Thymus (tissue), 11 donors: ENCODE data around the gene CDC42. TPM values are rescaled to one million over a fixed set of nuclear protein-coding genes. Genes with fewer than 3 reads are reported as not detected.
A peak's percentile ranks its signal among the peaks of the same experiment; 100 is the strongest.

Source experiments
- DNase-seq, 9 donors: peaks; one replicate each; pipeline ENCODE4 v3.0.0-alpha.2; 2013; ENCODE audit warnings: low spot score in 9 of 9, low read depth in 6 of 9, missing footprints in 1 of 9
- H3K27ac ChIP-seq, 2 donors: one replicate each; pipeline ENCODE4 v1.5.1; 2013; ENCODE audit warnings: control low read depth in 1 of 2, low read depth in 1 of 2, low read length in 1 of 2, mild to moderate bottlenecking in 1 of 2, moderate library complexity in 1 of 2
- H3K27me3 ChIP-seq, 2 donors: one replicate each; pipeline ENCODE4 v1.5.1; 2013; ENCODE audit warnings: low read length in 1 of 2; ENCODE audit not compliant: control insufficient read depth in 2 of 2, insufficient read depth in 1 of 2
- H3K36me3 ChIP-seq, 2 donors: one replicate each; pipeline ENCODE4 v1.5.1; 2013; ENCODE audit warnings: low read length in 1 of 2, mild to moderate bottlenecking in 1 of 2, moderate library complexity in 1 of 2; ENCODE audit not compliant: control insufficient read depth in 2 of 2, insufficient read depth in 2 of 2
- H3K4me1 ChIP-seq, 2 donors: one replicate each; pipeline ENCODE4 v1.5.1; 2013; ENCODE audit warnings: low read length in 2 of 2; ENCODE audit not compliant: control insufficient read depth in 2 of 2, insufficient read depth in 2 of 2
- H3K4me3 ChIP-seq, 2 donors: one replicate each; pipeline ENCODE4 v1.5.1; 2013; ENCODE audit warnings: low read length in 2 of 2, control low read depth in 1 of 2, mild to moderate bottlenecking in 1 of 2
- H3K9me3 ChIP-seq, 2 donors: one replicate each; pipeline ENCODE4 v1.5.1; 2013; ENCODE audit warnings: low read length in 1 of 2, mild to moderate bottlenecking in 1 of 2; ENCODE audit not compliant: control insufficient read depth in 2 of 2, insufficient read depth in 1 of 2
- WGBS: extraction: QIAGEN DNeasy Blood & Tissue Kit; methylation state at CpG from one replicate; pipeline ENCODE4 v1.1.7; 2013; 5-methylcytosine and 5-hydroxymethylcytosine counted together
- polyA plus RNA-seq: library from polyadenylated mRNA; stranded (reverse); fragments of 200-250 nt; gene quantifications from one replicate; pipeline ENCODE4 v1.2.3, GENCODE V29; 2013
- total RNA-seq: library from RNA; stranded (reverse); fragments of 120-200 nt; gene quantifications from one replicate; pipeline ENCODE4 v1.2.4, GENCODE V29; 2013
- donor health status: healthy.

CDC42 gene
- total and polyA plus RNA-seq, 2 donors: 227 to 333 TPM

DNA sequence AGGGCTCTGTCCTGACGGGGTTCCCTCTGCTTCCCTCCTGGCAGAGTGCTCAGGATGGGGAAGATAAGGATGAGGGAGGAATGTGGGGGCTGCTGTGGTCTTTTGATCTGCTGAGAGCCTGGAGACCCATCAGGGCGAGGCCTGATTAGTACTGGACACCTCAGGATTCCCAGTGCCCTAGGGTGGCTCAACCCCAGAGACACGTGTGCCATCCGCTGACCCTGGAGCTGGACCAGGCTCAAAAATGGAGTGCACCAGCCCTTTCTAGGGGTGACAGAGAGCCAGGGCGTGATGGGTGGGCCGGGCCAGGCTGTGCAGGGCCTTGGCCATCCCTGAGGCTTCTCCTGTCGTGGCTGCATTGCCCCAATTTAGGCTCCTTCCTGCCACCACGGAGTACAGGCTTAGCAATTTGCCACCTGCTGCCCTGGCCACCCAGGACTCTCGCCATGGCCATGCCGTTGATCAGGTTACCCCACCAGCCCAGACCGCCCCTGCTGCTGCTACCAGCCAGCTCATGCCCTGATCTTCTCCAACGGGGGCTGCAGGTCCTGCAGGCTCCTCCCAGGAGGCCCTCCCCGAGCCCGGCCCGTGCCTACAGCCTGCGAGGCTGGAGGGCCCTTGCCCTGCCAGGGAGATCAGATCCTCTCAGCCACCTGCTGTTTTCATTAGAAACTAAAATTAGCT, 80.9 kb downstream of the CDC42 start:
- H3K9me3 ChIP-seq: no peaks in the 10 kb centered on the region
- no peak overlapping the region for H3K4me3 ChIP-seq
- peaks cover 0 to 7% of the 10 kb centered on the region in 2 donors for H3K4me1 ChIP-seq
- no peak for DNase-seq
- H3K27me3 ChIP-seq: peaks cover 0 to 39% of the 10 kb centered on the region in 2 donors
- no peaks in the 10 kb centered on the region for H3K36me3 ChIP-seq
- 87% methylated on average over 16 of the region's 16 CpGs for WGBS
- no peak overlapping the region for H3K27ac ChIP-seq

DNA sequence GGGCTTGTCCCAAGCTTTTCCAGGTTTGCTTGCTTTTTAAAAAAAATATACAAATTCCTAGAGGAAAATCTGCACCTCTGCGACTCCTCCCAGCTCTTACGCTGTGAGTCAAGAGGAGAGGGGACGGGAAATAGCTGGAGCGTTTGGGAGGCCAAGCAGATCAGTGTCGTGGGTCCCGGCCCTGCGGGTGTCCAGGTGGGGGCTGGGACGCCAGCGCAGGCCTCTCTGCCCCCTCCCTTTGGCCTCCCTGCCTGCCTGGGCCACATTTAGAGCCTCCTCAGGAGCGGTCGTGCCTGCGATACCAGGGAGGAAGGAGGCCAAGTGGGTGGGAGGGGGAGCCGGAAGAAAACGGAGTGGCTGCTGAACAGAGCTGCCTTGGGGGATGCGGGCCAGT, 81.4 kb downstream of the CDC42 start:
- no peak overlapping the region for H3K4me3 ChIP-seq
- H3K36me3 ChIP-seq: no peaks in the 10 kb centered on the region
- H3K27me3 ChIP-seq: peaks cover 0 to 44% of the 10 kb centered on the region in 2 donors
- H3K27ac ChIP-seq: no peak overlapping the region
- H3K4me1 ChIP-seq: peaks cover 0 to 7% of the 10 kb centered on the region in 2 donors
- 45% methylated on average over 15 of the region's 15 CpGs for WGBS
- DNase-seq: no peak
- H3K9me3 ChIP-seq: no peaks in the 10 kb centered on the region

DNA sequence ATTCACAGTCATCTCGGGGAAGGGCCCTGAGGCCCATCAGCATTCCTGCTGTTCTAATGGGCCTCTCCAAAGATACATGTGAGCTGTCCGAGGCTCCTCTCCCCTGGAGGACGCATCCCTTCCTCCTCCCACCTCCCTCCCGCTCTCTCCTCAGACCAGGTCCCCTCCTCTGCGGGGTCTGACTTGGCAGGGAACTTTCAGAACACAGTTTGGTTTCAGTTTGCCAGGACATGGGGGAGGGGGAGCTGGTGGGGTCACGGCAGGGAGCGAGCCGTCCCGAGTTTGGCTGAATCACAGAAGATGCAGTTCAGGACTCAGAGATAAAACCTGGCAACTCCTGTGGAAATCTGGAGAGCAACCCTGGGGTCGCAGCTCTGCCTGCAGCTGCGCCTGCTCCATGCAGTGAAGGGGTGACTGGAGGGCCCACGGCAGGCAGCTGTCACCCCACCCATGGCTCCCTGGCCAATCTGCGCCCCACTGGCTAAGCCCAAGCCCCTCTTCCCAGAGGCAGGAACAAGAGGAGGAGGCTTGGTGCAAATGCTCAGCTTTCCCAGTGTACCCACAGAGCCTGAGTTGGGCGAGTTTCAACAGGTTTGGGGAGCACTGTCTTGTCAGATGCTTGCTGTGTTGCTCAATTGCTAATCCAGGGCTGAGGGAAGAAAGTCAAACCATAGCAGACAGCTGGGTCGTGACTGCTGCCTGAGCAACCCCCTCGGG, 84.7 kb downstream of the CDC42 start:
- 90% methylated on average over 16 of the region's 16 CpGs for WGBS
- peak in 1 of 9 donors; percentile 13 for DNase-seq
- Histone ChIP-seq H3K36me3 (no peaks in the 10 kb centered on the region), H3K27me3 (peaks cover 15 to 76% of the 10 kb centered on the region in 2 donors), H3K9me3 (no peaks in the 10 kb centered on the region), H3K4me3 (no peak overlapping the region), H3K27ac (peak overlapping the region in 1 of 2 donors; percentile 43), H3K4me1 (peaks cover 0 to 7% of the 10 kb centered on the region in 2 donors)

GRCh38 chr1:22139066-22139594, 86.6 kb downstream of the CDC42 start:
- Histone ChIP-seq H3K27me3 (peaks cover 34 to 74% of the 10 kb centered on the region in 2 donors), H3K9me3 (no peaks in the 10 kb centered on the region), H3K36me3 (no peaks in the 10 kb centered on the region), H3K4me3 (no peak overlapping the region), H3K27ac (no peak overlapping the region), H3K4me1 (peaks cover 0 to 7% of the 10 kb centered on the region in 2 donors)
- WGBS: 92% methylated on average over 15 of the region's 15 CpGs
- DNase-seq: no peak

GRCh38 chr1:22139817-22140216, 87.3 kb downstream of the CDC42 start:
- Histone ChIP-seq H3K4me1 (peaks cover 0 to 7% of the 10 kb centered on the region in 2 donors), H3K4me3 (no peak overlapping the region), H3K27ac (no peak overlapping the region), H3K36me3 (no peaks in the 10 kb centered on the region), H3K9me3 (no peaks in the 10 kb centered on the region), H3K27me3 (peaks cover 41 to 75% of the 10 kb centered on the region in 2 donors)
- 94% methylated on average over 12 of the region's 12 CpGs for WGBS
- DNase-seq: no peak

Other genes starting within 250 kb of the CDC42 start
- gene LDLRAD2, start 240.4 kb upstream of the CDC42 start, total RNA-seq: 0.14 TPM
- gene LDLRAD2, start 240.4 kb upstream of the CDC42 start, polyA plus RNA-seq: 1.9 TPM
- gene HSPG2, start 115.4 kb upstream of the CDC42 start, total RNA-seq: 10.2 TPM
- 37.3 TPM for gene HSPG2, start 115.4 kb upstream of the CDC42 start, polyA plus RNA-seq
- gene CELA3B, start 75.7 kb upstream of the CDC42 start, total RNA-seq: 0.09 TPM
- gene CELA3B, start 75.7 kb upstream of the CDC42 start, polyA plus RNA-seq: 0.32 TPM
- gene CELA3A, start 51.1 kb upstream of the CDC42 start, total RNA-seq: 0.19 TPM
- gene CELA3A, start 51.1 kb upstream of the CDC42 start, polyA plus RNA-seq: 5.2 TPM
- 1.9 TPM for gene WNT4, start 90.4 kb downstream of the CDC42 start, total RNA-seq
- gene WNT4, start 90.4 kb downstream of the CDC42 start, polyA plus RNA-seq: 1.8 TPM